OCI-LY3 (cell line): ENCODE data around the gene SLC15A1.

ENCODE experiments used
- H2AFZ ChIP-seq: fragments of 200-600, 300-600 bp; shearing (Covaris generic); 2 replicates; pipeline ENCODE4 v1.6.0; 2014; ENCODE audit warnings: antibody characterized with exemption, low read depth, low read length
- H3K27ac ChIP-seq: fragments of 200-600, 300-600 bp; sonication (generic); 2 replicates; pipeline ENCODE4 v1.5.1; 2014; ENCODE audit warnings: mild to moderate bottlenecking, low read length, moderate library complexity, mixed read lengths
- H3K27me3 ChIP-seq: fragments of 200-600, 300-600 bp; sonication (generic); 2 replicates; pipeline ENCODE4 v1.6.1; 2014; ENCODE audit warnings: low read depth, low read length, mixed read lengths
- H3K36me3 ChIP-seq: fragments of 200-600, 300-600 bp; sonication (generic); replicated peaks from 2 replicates; pipeline ENCODE3; 2014; ENCODE audit warnings: low read depth, low read length, mixed read lengths
- H3K4me1 ChIP-seq: fragments of 300-600, 200-600 bp; sonication (generic); 2 replicates; pipeline ENCODE4 v1.6.1; 2014; ENCODE audit warnings: low read length, mixed read lengths
- H3K4me2 ChIP-seq: fragments of 200-600, 300-600 bp; sonication (generic); 2 replicates; pipeline ENCODE4 v1.6.1; 2014; ENCODE audit warnings: low read length, mixed read lengths
- H3K4me3 ChIP-seq: fragments of 300-600, 200-600 bp; sonication (generic); 2 replicates; pipeline ENCODE4 v1.5.1; 2014; ENCODE audit warnings: antibody characterized with exemption, mild to moderate bottlenecking, low read length, moderate library complexity
- H3K79me2 ChIP-seq: fragments of 300-600, 200-600 bp; shearing (Covaris generic); 2 replicates; pipeline ENCODE4 v1.6.1; 2014; ENCODE audit warnings: mild to moderate bottlenecking, low read length, mixed read lengths
- H3K9ac ChIP-seq: fragments of 300-600, 200-600 bp; shearing (Covaris generic); 2 replicates; pipeline ENCODE4 v1.6.0; 2014; ENCODE audit warnings: mild to moderate bottlenecking, low read length, moderate library complexity
- H3K9me3 ChIP-seq: fragments of 200-600, 300-600 bp; shearing (Covaris generic); 2 replicates; pipeline ENCODE4 v1.6.1; 2014; ENCODE audit warnings: low read length, mixed read lengths; ENCODE audit not compliant: insufficient read depth
- H4K20me1 ChIP-seq: fragments of 200-600, 300-600 bp; sonication (generic); 2 replicates; pipeline ENCODE4 v1.6.1; 2016; ENCODE audit warnings: low read length, mixed read lengths; ENCODE audit not compliant: insufficient read depth
- EZH2phosphoT487 ChIP-seq: fragments of 200-600 bp; shearing (Covaris generic); IDR thresholded peaks from 2 replicates; pipeline ENCODE4 v1.6.1; 2018; ENCODE audit warnings: antibody characterized with exemption, mixed run types, low read depth
- TF ChIP-seq, protein P1 (sequence below): fragments of 200-600, 300-600 bp; sonication (generic); IDR thresholded peaks from 2 replicates; pipeline ENCODE4 v1.5.1; 2014; ENCODE audit warnings: antibody characterized with exemption, low read length, low read depth

Gene SLC15A1

DNA sequence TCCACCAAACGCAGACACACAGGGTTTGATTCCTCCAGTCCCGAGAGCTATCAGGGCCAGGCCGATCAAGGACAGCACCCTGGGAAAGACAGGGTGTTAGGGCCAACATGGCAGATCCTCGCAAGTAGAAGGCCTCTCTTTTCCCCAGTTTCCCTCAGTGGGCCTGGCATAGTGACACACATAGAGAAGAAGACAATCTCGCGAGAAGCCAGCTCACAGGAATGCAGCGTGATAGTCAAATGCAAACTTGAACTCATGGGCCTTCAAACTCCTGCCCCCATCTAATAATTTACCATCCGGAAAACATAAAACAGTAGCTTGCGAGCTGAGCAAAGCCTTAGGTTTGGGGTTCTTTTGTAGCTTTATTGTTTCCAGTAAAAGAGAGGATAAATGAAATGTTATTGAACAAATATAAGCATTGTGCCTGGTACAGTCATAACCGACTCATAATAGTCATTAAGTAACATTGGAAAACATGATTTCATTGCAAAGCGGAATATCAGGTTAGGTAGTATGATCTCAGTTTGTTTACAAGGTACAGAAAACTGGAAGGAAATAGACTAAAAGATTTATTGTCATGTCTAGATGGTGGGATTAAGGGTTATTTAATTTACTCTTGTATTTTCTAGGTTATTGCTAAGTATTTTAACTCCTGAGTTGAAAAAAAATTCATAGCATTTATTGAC is 30.5 kb downstream of the SLC15A1 start:
- no peak overlapping the region for H3K4me2 ChIP-seq
- no peaks in the 10 kb centered on the region for H3K9me3 ChIP-seq

DNA sequence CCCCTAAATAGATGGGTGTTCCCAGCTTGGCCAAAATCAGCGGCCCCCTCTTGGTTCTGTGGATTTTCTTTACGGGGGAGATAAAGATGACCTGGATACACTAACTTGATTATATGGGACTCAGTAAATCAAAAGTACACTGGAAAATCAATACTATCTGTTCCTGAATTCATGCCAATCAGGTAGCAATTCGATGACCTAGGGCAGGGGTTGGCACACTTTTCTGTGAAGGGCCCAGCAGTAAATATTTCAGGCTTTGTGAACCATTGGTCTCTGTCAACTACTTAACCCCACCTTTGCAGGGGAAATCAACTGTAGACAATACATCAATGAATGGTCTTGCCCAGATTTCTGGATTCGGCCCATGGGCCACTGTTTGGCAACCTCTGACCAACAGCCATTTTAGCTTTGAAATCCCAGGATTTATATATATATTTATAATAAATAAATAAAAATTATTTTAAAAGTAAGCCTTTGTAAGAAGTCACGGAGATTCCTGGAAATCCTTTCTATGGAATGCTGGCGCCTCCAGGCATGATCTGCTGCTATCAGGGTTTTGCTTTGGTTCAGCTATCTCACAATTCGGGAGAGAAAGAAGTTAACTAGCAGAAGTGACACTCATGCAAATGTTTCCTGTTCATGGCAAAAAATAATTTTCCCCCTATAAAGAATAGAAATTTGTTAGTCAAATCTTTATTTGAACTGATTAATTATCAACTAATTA is 32.8 kb downstream of the SLC15A1 start:
- Histone ChIP-seq H2AFZ (no peak overlapping the region), H3K36me3 (no peaks in the 10 kb centered on the region), H3K27me3 (peaks cover 41% of the 10 kb centered on the region), H3K4me1 (peaks cover 5% of the 10 kb centered on the region; the same call in 1 of the 2 replicates), H4K20me1 (no peaks in the 10 kb centered on the region), H3K9me3 (no peaks in the 10 kb centered on the region), H3K9ac (no peak overlapping the region), H3K4me3 (no peak overlapping the region), H3K79me2 (no peaks in the 10 kb centered on the region), H3K4me2 (no peak overlapping the region), H3K27ac (no peak overlapping the region)
- TF ChIP-seq, protein P1, sequence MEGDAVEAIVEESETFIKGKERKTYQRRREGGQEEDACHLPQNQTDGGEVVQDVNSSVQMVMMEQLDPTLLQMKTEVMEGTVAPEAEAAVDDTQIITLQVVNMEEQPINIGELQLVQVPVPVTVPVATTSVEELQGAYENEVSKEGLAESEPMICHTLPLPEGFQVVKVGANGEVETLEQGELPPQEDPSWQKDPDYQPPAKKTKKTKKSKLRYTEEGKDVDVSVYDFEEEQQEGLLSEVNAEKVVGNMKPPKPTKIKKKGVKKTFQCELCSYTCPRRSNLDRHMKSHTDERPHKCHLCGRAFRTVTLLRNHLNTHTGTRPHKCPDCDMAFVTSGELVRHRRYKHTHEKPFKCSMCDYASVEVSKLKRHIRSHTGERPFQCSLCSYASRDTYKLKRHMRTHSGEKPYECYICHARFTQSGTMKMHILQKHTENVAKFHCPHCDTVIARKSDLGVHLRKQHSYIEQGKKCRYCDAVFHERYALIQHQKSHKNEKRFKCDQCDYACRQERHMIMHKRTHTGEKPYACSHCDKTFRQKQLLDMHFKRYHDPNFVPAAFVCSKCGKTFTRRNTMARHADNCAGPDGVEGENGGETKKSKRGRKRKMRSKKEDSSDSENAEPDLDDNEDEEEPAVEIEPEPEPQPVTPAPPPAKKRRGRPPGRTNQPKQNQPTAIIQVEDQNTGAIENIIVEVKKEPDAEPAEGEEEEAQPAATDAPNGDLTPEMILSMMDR, result no peak
- no peak for TF ChIP-seq EZH2phosphoT487

More for the DNA sequence above, 30.5 kb downstream of the SLC15A1 start:
- Histone ChIP-seq H3K79me2 (no peaks in the 10 kb centered on the region), H3K9ac (no peak overlapping the region), H3K36me3 (no peaks in the 10 kb centered on the region), H3K27ac (no peak overlapping the region), H2AFZ (no peak overlapping the region), H3K27me3 (peaks cover 27% of the 10 kb centered on the region), H3K4me1 (peaks cover 5% of the 10 kb centered on the region; the same call in 1 of the 2 replicates), H3K4me3 (no peak overlapping the region), H4K20me1 (no peaks in the 10 kb centered on the region)
- TF ChIP-seq, protein P1, result no peak
- no peak for TF ChIP-seq EZH2phosphoT487

DNA sequence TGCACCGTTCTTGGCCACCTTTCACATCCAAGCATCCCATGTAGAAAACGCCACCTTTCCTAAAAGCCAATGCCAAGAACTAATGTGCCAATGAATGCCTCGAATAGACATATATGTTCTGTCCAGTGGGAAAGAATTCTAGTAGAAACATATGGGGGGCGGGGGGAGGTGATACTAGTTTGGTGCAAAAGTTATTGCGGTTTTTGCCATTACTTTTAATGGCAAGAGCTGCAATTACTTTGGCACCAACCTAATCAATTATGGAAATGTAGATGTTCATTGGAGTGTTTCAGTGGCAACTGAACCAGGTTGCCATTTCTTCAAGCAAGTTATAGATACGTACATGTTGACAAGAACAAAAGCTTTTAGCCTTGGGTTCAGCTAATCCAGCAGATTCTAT is 34.6 kb downstream of the SLC15A1 start:
- Histone ChIP-seq H3K27ac (no peak overlapping the region), H3K9me3 (no peaks in the 10 kb centered on the region), H3K27me3 (peaks cover 47% of the 10 kb centered on the region), H3K79me2 (no peaks in the 10 kb centered on the region), H3K4me1 (peaks cover under 1% of the 10 kb centered on the region; the same call in 1 of the 2 replicates), H4K20me1 (no peaks in the 10 kb centered on the region), H3K9ac (no peak overlapping the region), H3K4me2 (no peak overlapping the region), H3K36me3 (no peaks in the 10 kb centered on the region), H3K4me3 (no peak overlapping the region), H2AFZ (no peak overlapping the region)
- TF ChIP-seq, protein P1, result no peak
- no peak for TF ChIP-seq EZH2phosphoT487

DNA sequence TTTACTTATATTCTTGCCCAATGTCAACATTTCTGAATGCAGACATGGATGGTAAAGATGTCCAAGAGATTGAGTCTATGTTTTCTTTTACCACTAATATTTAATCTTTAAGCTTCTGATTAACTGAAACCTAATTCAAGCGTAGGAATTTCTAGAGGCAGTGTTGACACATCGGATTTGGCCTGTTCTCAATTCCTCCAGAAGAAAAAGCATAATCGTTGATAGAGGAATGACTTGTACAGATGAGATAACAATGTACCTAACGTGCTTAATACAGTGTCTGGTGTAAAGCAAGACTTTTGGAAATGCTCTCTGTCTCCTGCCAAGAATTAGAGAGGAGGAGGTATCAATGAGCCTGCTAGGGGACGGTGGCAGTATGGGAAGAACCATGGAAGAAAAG is 35.2 kb downstream of the SLC15A1 start:
- H3K4me3 ChIP-seq, result no peak overlapping the region
- no peak overlapping the region for H2AFZ ChIP-seq
- H3K4me1 ChIP-seq, result no peaks in the 10 kb centered on the region
- H3K79me2 ChIP-seq, result no peaks in the 10 kb centered on the region
- H3K36me3 ChIP-seq, result no peaks in the 10 kb centered on the region
- H3K4me2 ChIP-seq, result no peak overlapping the region
- H3K9ac ChIP-seq, result no peak overlapping the region
- H3K9me3 ChIP-seq, result no peaks in the 10 kb centered on the region
- TF ChIP-seq, protein P1, result no peak
- TF ChIP-seq EZH2phosphoT487, result no peak
- H4K20me1 ChIP-seq, result no peaks in the 10 kb centered on the region
- no peak overlapping the region for H3K27ac ChIP-seq
- H3K27me3 ChIP-seq, result peaks cover 50% of the 10 kb centered on the region
